DLD1 (cell line): Measurements from ENCODE around the gene ESPN.

ENCODE experiments used
- in situ Hi-C: cut with HindIII; loops from 2 replicates; pipeline ENCODE4 v1.10.0; 2017; ENCODE audit warnings: low sequenced_read_pairs

ESPN gene

DNA sequence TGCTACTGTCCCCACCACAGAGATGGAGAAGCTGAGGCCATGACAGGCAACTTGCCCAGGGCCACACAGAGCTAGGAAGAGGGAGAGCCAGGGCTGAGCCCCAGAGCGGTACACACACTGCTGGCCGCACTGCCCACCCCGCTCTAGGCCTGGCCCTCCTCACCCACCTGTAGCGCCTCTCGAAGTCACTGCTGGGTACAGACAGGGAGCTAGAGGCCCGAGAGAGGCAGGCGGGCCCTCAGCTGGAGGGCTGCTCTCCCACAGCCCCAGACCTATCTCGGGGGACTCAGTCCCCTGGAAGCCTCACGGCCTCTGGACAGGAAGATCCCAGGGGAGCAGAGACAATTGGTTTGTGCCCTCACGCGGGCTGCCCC is 84.2 kb downstream of the ESPN start:
- in situ Hi-C loops, result no loop called here

DNA sequence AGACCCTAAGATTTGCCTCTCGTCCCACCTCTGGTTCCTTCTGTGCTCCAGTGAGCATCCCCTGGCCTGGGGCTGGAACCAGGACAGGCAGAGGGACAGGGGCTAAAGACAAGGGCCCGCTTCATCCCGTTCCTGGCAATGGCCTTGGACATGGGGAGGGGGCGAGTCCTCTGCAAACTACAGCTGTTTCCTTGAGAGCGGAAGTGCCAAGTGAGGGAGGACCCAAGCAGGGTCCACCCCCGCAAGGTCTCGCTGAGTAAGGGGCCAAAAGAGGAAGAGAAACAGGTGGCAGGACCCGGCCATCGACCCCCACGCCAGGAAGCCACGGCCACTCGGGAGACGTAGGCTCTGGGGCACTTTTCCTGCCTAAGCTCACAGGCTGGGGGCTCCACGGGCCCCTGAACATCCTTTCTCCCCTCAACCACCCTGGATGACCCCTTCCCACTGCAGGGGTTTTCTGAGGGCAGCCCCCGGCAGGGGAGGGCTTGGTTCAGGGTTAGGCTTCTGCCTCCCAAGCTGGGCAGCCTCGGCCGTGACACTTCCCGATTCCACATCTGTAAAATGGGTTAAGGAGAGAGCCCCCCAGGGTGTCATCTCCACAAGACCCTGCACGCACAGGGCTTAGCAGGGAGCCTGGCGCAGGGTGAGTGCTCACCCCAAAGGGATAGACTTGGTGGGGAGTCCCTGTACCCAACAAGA is 84.8 kb downstream of the ESPN start:
- in situ Hi-C loops, result no loop called here

DNA sequence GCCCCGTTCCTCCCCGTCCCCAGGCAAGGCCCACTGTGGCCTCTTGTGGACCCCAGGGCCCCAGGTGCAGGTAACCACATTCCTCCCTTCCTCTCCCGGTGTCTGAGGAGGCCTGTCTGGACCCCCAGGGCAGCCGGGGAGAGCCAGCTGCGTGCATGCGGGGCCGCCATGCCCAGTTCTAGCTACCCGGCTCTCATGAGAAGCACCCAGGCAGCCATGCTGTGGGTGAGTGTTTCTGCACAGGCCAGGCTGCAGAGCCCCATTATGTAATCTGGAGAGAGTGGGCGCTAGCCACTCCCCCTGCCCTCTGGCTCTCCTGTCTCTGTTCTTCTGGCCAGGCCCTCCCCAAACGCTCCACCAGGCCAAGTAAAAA is 85.3 kb downstream of the ESPN start:
- in situ Hi-C loops, result no loop called here

DNA sequence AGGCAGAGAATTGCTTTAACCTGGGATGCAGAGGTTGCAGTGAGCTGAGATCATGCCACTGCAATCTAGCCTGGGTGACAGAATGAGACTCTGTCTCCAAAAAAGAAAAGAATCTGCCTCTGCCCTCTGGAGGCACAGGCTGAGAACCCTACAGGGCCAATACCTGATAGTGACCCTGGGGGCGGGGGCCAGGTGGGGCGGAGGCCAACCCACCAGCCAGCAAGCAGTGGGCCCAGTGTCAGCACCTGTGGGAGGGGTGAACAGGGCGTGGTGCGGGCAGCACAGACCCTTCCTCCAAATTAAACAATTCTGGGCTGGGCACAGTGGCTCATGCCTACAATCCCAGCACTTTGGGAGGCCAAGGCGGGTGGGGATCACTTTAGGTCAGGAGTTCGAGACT is 85.9 kb downstream of the ESPN start:
- in situ Hi-C loops, result no loop called here
